HEK293 (cell line): ENCODE results near the gene AGPAT1.

Experiments used
- IKZF3 ChIP-seq: fragments of 450-650 bp; IDR thresholded peaks from 2 replicates; pipeline ENCODE4 v1.5.0; 2018; ENCODE audit warnings: missing biosample characterization, mild to moderate bottlenecking, missing genetic modification characterization, moderate library complexity
- KLF10 ChIP-seq: fragments of 450-650 bp; IDR thresholded peaks from 2 replicates; pipeline ENCODE4 v1.5.1; 2018; ENCODE audit warnings: missing biosample characterization, mild to moderate bottlenecking, missing genetic modification characterization
- KLF9 ChIP-seq: fragments of 450-650 bp; formaldehyde crosslinking; IDR thresholded peaks from 2 replicates; pipeline ENCODE4 v1.5.1; 2016; ENCODE audit warnings: missing biosample characterization, missing genetic modification characterization, low read depth
- PRDM10 ChIP-seq: fragments of 450-650 bp; formaldehyde crosslinking; IDR thresholded peaks from 2 replicates; pipeline ENCODE4 v1.5.1; 2016; ENCODE audit warnings: missing biosample characterization, missing genetic modification characterization
- WT1 ChIP-seq: fragments of 450-650 bp; formaldehyde crosslinking; IDR thresholded peaks from 2 replicates; pipeline ENCODE4 v1.5.1; 2016; ENCODE audit warnings: missing biosample characterization, missing genetic modification characterization
- ZBTB17 ChIP-seq: fragments of 450-650 bp; formaldehyde crosslinking; IDR thresholded peaks from 2 replicates; pipeline ENCODE4 v1.5.1; 2016; ENCODE audit warnings: missing biosample characterization, missing genetic modification characterization
- ZNF155 ChIP-seq: fragments of 450-650 bp; formaldehyde crosslinking; IDR thresholded peaks from 2 replicates; pipeline ENCODE4 v1.5.1; 2016; ENCODE audit warnings: missing biosample characterization, missing genetic modification characterization
- ZNF239 ChIP-seq: fragments of 450-650 bp; formaldehyde crosslinking; IDR thresholded peaks from 2 replicates; pipeline ENCODE4 v1.5.1; 2016; ENCODE audit warnings: missing biosample characterization, missing genetic modification characterization
- ZNF280C ChIP-seq: fragments of 450-650 bp; formaldehyde crosslinking; IDR thresholded peaks from 2 replicates; pipeline ENCODE4 v1.5.1; 2016; ENCODE audit warnings: missing biosample characterization, missing genetic modification characterization
- ZNF391 ChIP-seq: fragments of 450-650 bp; formaldehyde crosslinking; IDR thresholded peaks from 2 replicates; pipeline ENCODE4 v1.5.1; 2016; ENCODE audit warnings: low read depth, missing biosample characterization, missing genetic modification characterization, borderline replicate concordance
- ZNF398 ChIP-seq: fragments of 450-650 bp; formaldehyde crosslinking; IDR thresholded peaks from 2 replicates; pipeline ENCODE4 v1.5.1; 2017; ENCODE audit warnings: missing biosample characterization, missing genetic modification characterization
- ZNF501 ChIP-seq: fragments of 450-650 bp; formaldehyde crosslinking; IDR thresholded peaks from 2 replicates; pipeline ENCODE4 v1.5.1; 2016; ENCODE audit warnings: missing biosample characterization, missing genetic modification characterization
- ZNF623 ChIP-seq: fragments of 450-650 bp; formaldehyde crosslinking; IDR thresholded peaks from 2 replicates; pipeline ENCODE4 v1.5.1; 2016; ENCODE audit warnings: missing biosample characterization, missing genetic modification characterization
- ZNF639 ChIP-seq: fragments of 450-650 bp; formaldehyde crosslinking; IDR thresholded peaks from 2 replicates; pipeline ENCODE4 v1.5.1; 2016; ENCODE audit warnings: missing biosample characterization, missing genetic modification characterization
- ZXDB ChIP-seq: fragments of 450-650 bp; formaldehyde crosslinking; IDR thresholded peaks from 2 replicates; pipeline ENCODE4 v1.5.1; 2016; ENCODE audit warnings: missing biosample characterization, missing genetic modification characterization
- TF ChIP-seq, protein P1 (sequence below): fragments of 450-650 bp; formaldehyde crosslinking; IDR thresholded peaks from 2 replicates; pipeline ENCODE4 v1.5.1; 2016; ENCODE audit warnings: missing biosample characterization, missing genetic modification characterization, borderline replicate concordance
- TF ChIP-seq, protein P2 (sequence below): fragments of 450-650 bp; IDR thresholded peaks from 2 replicates; pipeline ENCODE4 v1.5.1; 2018; ENCODE audit warnings: missing biosample characterization, mild to moderate bottlenecking, missing genetic modification characterization

The AGPAT1 gene

DNA sequence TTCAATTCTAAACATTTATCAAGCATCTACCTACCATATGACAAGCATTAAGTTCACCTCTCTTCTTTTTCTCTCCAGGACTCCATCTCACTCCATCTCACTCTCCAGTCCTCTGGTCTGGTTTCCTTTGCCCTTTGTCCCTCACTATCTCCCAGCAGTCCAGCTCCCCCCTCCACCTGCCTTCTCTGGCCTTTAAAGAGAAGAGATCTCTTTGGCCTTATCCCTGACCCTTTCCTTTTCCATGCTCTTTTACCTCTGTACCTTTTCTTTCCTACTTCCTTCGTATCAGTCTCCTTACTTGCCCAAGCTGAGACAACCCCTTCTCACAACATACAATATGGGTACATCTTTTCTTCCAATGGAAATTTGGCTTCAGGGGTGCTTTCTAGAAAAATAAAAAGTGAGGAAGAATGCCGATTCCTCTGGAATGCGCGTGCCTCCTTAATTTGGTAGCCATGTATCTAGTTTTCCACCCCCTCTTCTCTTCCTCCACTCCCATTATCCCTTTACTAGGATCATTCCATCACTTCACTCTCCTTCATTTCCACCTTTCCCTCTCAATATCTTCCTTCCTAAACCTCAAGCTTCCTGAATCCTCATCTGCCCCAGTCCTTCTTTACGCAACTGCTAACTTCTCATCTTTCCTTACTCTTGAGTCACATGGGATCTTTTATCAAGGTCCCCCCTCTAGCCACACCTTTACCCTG lies 745 bp upstream of the AGPAT1 start (continued):
- TF ChIP-seq ZNF398 (peak; percentile 91), PRDM10 (tag by site-specific recombination) (peak; percentile 95), ZNF623 (tag by site-specific recombination) (no peak; the same call in 1 of the 2 replicates), KLF9 (tag by site-specific recombination) (peak; percentile 4; the same call in 1 of the 2 replicates), ZNF155 (tag by site-specific recombination) (no peak), IKZF3 (tag by site-specific recombination) (peak; percentile 65), ZBTB17 (tag by site-specific recombination) (0 out of 2 replicates have a peak, but pooled peaks have one; percentile 12), ZNF639 (tag by site-specific recombination) (peak; percentile 66; the same call in 1 of the 2 replicates), WT1 (tag by site-specific recombination) (0 out of 2 replicates have a peak, but pooled peaks have one; percentile 43), ZNF391 (tag by site-specific recombination) (0 out of 2 replicates have a peak, but pooled peaks have one; percentile 44), ZNF239 (tag by site-specific recombination) (no peak), ZNF501 (no peak), ZNF280C (tag by site-specific recombination) (no peak), KLF10 (tag by site-specific recombination) (no peak), ZXDB (tag by site-specific recombination) (no peak)
- TF ChIP-seq, protein P1, sequence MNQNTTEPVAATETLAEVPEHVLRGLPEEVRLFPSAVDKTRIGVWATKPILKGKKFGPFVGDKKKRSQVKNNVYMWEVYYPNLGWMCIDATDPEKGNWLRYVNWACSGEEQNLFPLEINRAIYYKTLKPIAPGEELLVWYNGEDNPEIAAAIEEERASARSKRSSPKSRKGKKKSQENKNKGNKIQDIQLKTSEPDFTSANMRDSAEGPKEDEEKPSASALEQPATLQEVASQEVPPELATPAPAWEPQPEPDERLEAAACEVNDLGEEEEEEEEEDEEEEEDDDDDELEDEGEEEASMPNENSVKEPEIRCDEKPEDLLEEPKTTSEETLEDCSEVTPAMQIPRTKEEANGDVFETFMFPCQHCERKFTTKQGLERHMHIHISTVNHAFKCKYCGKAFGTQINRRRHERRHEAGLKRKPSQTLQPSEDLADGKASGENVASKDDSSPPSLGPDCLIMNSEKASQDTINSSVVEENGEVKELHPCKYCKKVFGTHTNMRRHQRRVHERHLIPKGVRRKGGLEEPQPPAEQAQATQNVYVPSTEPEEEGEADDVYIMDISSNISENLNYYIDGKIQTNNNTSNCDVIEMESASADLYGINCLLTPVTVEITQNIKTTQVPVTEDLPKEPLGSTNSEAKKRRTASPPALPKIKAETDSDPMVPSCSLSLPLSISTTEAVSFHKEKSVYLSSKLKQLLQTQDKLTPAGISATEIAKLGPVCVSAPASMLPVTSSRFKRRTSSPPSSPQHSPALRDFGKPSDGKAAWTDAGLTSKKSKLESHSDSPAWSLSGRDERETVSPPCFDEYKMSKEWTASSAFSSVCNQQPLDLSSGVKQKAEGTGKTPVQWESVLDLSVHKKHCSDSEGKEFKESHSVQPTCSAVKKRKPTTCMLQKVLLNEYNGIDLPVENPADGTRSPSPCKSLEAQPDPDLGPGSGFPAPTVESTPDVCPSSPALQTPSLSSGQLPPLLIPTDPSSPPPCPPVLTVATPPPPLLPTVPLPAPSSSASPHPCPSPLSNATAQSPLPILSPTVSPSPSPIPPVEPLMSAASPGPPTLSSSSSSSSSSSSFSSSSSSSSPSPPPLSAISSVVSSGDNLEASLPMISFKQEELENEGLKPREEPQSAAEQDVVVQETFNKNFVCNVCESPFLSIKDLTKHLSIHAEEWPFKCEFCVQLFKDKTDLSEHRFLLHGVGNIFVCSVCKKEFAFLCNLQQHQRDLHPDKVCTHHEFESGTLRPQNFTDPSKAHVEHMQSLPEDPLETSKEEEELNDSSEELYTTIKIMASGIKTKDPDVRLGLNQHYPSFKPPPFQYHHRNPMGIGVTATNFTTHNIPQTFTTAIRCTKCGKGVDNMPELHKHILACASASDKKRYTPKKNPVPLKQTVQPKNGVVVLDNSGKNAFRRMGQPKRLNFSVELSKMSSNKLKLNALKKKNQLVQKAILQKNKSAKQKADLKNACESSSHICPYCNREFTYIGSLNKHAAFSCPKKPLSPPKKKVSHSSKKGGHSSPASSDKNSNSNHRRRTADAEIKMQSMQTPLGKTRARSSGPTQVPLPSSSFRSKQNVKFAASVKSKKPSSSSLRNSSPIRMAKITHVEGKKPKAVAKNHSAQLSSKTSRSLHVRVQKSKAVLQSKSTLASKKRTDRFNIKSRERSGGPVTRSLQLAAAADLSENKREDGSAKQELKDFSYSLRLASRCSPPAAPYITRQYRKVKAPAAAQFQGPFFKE = peak; percentile 32; the same call in 1 of the 2 replicates
- TF ChIP-seq, protein P2, sequence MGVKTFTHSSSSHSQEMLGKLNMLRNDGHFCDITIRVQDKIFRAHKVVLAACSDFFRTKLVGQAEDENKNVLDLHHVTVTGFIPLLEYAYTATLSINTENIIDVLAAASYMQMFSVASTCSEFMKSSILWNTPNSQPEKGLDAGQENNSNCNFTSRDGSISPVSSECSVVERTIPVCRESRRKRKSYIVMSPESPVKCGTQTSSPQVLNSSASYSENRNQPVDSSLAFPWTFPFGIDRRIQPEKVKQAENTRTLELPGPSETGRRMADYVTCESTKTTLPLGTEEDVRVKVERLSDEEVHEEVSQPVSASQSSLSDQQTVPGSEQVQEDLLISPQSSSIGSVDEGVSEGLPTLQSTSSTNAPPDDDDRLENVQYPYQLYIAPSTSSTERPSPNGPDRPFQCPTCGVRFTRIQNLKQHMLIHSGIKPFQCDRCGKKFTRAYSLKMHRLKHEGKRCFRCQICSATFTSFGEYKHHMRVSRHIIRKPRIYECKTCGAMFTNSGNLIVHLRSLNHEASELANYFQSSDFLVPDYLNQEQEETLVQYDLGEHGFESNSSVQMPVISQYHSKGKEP (tag by site-specific recombination) = no peak
